GM18520 (cell line): ENCODE measurements around the gene ZNF536.
"Not testable (repeated sequence)": the region's sequence is repeated elsewhere in the genome, so short reads cannot be mapped to it uniquely, and the experiment has no call there.

Source experiments
- ATAC-seq: cut with Tn5 transposase; IDR thresholded peaks from one replicate; pipeline ENCODE4 v1.9.1; 2021; ENCODE audit not compliant: unreplicated experiment

Gene ZNF536

DNA sequence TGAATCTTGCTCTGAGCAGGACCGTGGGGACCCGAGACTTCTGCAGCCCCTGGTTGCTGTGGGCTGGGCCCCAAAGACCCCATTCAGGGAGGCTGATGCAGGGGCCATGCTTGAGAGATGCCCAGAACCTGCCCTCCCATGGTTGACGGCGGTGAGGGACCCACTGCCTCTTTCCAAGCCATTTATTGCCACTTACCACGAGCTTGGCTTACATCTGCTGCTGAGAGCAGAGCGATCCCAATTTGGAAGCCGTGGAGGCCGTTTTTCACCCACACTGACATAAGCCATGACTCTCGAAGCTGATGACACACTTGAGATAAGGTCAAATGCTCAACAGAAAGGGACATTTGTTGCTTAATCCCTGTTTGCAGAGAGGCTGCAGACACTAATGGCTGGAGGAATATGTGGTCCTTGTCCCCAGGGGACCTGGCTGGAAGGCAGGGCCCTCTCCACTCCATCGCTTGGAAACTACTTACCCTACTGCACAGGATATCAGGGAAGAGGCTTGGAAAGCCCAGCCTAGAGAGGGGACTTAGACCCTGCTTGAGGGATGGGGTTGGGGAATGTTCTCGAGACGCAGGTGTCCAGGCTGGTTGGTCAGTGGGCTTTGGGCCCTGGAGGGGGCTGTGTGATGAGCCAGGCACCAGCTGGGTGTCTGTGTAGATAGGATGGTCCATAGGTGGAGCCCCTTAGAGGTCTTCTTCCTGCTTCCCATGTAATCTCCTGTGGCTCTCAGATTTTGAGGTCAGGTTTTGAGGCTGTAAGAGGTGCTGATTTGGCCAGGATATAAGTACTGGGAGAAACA is 15.3 kb downstream of the ZNF536 start:
- no peak for ATAC-seq

DNA sequence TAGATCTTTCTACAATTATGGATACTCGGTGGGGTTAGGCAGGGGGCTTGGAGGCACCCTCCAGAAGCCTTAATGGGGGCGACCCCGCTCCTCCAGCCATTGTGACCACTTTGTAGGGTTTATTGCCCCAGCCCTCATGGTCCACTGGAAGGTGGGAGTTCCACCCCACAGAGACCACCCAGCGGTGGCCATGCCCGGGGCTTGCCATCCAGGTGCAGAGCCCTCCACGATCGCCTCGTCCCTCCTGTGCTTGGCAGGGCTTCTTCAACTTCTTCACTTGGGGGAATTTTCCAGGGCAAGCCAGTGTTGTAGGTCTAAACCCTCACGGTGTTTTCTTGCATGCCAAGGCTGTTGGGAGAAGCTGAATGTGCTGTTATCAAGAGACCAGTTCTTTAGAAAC is 16.1 kb downstream of the ZNF536 start:
- no peak for ATAC-seq

DNA sequence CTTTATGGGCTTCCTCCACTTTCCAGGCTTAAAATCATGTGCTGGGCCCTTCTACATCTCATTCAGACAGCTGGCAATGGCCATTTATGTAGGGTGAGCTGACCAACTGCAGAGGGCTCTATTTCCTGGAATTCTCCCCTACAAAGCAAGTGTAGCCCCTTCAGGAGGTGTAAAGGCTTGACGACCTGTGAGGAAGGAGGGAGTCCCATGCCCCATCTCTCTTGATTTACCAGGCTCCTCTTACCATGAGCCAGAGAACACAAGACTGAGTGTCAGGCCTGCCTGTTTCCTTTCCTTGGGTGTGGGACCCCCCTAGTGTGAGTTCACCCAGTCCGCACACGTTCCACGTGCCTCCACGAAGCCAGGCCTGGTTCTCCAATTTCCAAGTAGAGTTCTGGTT is 16.6 kb downstream of the ZNF536 start:
- no peak for ATAC-seq

DNA sequence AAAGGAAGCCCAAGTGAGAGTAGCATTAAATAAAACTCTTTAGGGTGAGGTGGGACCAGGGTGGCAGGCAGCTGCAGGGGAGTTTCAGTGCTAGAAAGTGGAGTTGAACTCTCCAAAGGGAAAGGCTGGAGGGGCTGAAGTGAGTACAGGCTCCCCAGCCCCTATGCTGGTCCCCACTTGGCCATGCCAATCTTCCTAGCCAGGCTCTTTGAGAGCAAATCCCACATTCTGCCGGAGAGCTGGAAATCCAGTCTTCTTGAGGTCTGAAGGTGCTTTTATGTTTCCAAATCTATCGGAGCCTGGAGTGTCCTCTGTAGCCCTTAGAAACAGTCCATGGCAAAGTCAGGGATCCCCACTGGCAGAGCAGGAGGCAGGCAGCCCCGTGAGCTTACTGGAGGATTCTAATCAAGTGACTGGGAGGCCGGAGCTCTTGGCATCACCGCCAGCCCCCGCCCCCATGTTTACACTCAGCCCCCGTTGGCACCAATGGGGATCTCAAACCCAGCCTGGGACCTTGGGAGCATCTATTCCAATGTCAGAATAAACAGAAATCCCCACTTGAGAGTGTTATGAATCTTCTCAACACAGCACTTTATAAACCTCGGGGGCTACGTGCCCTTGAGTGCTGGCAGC is 18.3 kb downstream of the ZNF536 start:
- ATAC-seq, result no peak

DNA sequence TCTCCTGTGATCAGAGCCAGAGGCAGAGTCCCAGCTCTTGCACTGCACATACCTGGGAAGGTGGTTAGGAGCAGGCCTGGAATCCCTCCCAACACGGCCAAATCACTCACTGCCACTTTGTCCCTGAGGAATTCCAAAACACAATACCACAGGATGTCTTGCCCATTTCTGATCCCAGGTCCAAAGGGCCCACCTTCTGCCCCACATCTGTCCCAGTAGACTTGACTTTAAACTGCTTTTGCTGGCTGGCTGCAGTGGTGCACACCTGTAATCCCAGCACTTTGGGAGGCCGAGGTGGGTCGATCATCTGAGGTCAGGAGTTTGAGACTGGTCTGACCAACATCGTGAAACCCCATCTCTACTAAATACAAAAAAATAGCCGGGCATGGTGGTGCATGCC is 18.9 kb downstream of the ZNF536 start:
- ATAC-seq, result no peak

DNA sequence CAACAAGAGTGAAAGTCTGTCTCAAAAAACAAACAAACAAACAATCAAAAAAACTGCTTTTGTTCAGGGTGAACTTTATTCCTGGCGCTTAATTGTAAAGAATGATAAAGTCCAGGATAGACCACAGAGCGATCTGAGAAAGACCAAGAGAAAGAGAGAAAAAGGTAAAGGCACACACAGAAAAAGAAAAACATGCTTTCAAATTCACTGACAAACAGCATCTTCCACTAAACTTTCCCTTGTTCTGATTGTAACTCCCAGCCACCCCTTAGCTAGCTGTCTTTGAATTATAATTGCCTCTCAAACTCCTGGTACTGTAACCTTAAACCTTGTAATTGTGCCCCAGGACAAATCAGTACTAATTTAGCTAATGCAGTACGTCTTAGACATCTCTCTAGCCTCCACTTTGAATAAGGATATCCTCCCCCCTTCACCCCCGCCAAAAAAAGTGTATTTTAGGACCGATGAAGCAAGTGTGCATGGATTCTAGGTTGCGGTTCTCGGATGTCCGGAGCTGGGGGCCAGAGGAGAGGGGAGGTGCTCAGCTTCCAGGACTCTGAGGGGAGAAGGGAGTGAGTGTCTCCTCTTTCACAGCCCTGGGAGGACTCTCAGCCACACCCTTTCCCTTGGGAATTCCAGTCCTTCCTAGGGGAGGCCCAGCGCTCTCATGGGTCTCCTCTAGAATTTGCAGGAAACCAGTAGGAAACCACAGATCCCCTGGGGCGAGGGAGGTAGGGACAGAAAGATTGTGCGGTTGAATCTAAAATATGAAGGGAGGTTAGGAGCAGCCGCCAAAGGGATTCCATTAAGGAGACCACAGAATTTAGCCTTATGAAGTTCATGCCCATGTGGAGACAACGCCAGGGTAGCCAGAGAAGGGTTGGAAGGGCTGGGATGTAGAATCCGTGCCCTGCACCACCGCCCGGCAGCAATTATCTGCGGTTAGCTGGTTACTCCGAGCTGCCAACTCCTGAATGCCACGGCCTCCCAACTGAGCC is 19.7 kb downstream of the ZNF536 start:
- ATAC-seq, result no peak

DNA sequence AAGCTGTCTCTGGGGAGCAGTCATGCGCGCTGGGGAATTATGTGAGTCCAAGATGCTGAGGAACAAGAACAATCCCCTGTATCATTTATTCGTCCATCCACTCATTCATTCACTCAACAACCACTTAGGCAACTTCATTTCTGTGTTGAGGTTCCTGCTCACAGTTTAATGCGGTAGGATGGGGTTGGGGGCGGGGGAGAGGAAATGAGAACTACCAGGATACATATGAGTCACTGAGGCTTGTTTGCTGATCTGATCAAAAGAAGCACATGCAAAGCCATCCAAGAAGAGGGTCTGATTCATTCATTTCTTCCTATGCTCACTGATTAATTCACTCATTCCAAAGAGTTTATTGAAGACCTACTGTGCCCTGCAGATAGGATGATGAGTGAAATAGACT is 20.9 kb downstream of the ZNF536 start:
- ATAC-seq, result no peak

DNA sequence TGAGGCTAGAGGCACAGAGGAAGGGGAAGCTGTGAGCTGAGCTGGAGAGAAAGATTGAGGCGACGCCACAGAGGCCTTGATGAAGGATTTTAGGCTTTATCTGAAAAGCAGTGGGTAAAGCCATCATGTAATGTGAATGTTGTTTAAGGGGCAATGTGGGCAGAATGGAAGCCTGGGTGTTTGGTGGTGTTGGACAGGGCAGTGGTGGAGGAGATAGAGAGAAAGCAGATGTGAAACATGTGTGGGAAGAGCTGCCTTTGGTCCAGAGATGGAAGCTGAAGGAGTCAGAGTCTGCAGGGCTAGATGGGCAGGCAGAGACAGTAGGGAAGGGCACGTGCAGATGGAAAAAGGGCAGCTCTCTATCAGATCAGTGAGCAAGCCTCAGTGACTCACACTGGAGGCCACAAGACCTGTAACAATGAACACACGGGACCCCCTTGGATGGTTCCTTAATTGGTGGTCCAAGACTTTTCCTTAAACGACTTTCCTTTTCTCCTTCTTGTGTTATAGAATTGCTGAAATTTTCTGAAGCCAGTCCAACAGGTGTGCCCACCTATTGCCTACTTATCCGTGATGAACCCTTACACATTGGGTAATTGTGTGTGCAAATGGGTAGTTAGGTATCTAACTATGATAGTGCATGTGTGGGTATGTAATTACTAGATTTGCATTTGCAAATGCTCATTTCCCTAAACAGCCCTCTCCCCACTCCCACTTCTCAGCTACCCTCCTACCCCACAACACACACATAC is 21.7 kb downstream of the ZNF536 start:
- no peak for ATAC-seq

DNA sequence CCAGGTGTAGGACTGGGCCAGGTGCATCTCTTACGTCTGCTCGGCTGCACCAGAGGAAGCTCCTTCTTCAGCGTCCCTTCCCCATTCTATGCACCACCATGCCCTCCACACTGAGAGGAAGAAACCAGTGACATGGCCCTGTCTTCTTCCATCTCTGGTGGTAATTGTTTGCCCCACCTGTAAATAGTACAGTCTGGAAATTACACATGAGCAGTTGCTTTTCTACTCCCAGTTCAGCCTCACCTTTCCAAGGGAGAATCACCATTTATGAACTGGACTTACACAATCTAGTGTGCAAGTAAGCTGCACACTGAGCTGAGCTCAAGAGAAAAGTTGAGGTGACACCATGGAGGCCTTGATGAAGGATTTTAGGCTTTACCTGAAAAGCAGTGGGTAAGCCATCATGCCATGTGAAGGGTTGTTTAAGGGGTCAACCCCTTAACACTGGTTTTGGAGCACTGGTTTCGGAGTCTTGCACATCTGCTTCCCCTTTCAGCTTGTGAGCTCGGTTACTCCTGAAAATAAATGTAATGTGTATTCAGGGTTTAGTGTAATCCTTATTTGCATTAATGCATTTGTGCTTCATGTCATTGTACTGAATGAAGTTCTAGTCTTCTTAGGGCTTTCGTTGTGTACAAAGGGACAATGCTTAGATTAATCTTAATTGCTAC is 22.4 kb downstream of the ZNF536 start:
- ATAC-seq, result no peak

DNA sequence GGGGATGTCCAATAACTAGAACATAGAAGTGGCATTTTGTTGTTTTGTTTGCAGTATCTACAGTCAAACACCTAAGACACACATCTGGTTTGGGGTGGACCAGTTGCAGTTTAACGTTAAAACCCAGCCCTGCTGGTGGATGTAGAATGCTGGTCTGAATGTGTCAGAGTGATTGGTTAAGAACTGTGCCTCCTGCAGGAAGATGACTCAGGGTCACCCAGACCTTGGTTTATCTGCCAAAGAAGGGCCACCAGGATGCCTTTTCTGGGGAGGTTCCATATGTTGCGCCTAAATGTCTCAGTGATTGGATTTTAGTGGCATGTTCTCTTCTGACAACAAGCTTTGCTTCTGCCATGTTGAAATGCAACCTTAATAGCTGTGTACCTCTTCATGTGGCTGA is 23.1 kb downstream of the ZNF536 start:
- no peak for ATAC-seq

DNA sequence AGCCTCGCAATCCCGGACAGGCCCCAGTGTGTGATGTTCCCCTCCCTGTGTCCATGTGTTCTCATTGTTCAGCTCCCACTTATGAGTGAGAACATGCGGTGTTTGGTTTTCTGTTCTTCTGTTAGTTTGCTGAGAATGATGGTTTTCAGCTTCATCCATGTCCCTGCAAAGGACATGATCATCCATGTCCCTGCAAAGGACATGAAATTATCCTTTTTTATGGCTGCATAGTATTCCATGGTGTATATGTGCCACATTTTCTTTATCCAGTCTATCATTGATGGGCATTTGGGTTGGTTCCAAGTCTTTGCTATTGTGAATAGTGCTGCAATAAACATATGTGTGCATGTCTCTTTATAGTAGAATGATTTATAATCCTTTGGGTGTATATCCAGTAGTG is 26.4 kb downstream of the ZNF536 start:
- ATAC-seq, result not testable (repeated sequence)

DNA sequence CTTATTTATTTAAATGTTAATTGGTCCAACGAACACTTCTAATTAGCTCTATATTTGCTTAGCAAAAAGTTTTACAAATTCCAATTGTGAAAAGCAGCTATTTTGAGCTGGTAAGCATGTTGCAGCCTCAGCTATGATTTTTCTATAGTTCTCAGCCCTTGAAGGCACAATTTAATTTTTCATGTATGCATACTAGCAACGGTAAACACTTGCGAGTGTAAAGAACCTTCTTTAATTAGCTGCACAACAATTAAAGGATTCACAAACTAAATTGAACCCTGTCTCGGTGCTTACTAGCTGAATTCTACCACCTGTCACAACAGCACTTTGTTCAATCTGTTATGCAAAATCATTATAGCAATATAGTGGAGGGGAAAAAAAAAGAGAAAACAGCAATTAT is 29.8 kb downstream of the ZNF536 start:
- no peak for ATAC-seq

DNA sequence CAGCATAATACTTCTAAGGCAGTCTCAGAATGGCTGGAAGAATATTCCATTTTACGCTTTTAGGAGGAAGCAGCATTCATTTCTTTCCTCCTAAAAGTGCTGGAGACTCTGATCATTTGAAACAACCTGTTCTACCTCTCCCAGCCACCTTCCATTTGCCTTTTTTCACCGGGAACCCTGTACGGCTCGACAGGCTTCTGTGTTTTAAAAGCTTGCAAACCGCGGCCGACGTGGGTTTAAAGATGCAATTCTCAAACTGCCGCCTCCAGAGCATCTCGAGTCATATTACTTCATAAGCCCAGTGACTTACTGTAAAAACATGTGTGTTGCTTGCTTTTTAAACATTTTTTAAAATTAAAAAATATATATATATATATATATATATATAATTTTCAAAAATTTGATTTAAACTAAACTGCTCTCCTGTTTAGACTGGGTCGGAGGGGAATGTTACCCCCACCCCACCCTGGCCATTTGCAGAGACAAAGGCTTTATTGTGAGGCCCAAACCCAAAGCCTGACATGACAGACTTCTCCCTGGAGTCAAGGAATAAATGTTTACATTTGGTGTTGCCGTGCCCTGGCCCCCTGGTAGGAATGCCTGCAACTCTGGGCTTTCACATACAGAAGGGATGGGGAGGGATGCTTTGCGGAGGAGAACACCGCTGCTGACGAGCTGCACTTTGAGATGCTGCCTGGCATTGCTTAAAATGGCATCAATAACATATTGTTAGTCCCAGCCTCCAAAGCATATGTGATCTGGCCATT is 30.4 kb downstream of the ZNF536 start:
- ATAC-seq, result no peak

DNA sequence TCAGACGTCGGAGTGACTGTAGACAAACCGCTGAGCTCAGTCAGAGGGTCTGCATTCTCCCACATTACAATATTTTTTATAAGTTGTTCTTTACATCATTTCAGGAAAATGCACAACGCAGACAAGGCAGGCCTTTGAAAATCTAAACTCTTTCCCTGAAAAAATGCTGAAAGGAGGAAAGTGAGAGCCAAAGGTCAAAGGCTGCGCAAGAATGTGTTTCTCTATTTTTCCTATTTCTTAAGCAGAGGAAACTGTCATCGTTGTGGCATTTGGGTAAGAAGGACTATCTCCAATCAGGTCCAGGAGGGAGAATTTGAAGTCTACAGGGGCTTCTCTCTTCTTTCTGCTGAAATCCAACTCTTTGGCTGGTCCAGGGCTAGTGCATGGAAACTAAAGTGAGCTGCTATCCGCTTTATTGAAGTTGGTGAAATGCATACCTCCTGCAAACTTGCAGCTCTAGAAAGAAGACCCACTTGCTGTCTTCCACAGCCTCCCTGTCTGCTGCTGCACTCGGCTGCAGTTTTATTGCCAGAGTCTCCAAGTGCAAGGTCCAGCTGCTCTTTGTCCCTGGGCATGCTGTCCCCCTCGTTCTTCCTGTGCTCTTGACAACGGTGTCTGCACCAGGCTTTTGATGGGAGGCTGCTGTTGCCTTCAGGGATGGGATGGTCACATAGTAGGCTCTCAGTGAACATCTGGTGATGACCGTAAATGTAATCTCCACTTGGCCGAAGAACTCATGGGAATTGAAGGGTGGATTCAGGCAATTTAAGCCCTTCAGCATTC is 31.2 kb downstream of the ZNF536 start:
- no peak for ATAC-seq

DNA sequence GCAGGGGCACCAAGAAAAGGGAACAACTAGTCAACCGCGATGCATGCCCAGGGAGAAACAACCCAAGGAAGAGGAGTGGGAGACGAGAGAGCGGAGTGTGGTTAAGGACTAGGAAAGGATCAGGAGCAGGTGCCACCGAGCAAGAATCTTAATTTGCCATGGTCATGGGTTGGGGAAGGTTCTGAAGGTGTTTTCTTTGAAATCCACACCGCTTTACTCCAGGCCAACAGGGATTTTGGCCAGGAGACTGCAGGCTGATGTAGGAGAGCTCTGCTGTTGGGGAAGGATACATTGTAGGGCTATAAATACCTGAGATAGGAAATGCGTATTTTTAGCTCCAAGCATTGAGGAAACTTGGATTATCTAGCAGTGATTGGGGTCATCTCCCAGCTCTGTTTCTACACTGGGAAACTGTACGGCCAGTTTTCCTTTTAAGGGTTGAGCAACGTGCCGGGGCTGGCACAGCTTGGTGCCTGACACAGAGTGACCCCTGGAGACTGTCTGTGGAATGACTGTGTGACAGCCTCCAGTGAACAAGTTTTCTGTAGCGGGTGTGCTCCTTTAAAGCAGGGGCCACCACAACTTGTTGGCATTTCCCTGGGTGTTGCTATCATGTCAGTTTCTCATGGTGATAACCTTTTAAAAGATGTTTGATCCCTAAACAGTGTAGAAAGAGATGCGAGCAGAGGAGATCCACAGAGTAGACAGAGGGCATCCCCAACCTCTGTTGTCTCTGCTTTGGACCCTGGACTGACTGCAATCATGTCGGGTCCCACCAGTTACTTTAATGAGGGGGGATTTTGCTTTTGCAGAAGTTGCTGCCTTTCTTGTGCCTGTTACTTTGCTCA is 34.3 kb downstream of the ZNF536 start:
- no peak for ATAC-seq

DNA sequence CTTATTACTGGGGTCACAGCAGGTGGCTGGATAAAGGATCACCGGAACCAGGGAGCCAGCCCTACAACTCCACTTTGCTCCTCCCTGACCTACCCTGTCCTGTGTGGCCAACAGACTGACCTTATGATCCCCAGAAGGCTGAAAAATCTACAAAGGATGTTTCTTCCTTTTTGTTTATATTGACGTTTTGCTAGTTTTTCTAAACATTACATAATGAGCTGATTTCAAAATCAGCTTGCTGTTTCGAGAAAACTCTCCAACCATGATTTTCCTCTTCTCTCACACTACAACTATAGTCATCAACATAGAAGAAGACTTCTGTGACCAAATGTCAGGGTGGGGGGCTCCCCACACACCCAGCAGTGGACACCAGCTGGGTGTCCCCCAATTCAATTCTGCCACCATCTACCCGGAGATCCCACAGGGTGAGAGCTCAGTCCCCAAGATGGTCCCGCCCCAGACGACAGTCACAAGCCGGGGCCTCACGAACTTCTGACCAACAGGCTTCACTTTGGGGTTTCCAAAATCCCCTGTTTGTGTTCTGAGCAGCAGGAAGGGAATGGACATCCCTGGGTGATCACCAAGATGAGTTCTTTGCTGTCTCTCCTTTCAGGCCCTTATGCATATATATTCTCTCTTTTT is 35.0 kb downstream of the ZNF536 start:
- ATAC-seq, result no peak

DNA sequence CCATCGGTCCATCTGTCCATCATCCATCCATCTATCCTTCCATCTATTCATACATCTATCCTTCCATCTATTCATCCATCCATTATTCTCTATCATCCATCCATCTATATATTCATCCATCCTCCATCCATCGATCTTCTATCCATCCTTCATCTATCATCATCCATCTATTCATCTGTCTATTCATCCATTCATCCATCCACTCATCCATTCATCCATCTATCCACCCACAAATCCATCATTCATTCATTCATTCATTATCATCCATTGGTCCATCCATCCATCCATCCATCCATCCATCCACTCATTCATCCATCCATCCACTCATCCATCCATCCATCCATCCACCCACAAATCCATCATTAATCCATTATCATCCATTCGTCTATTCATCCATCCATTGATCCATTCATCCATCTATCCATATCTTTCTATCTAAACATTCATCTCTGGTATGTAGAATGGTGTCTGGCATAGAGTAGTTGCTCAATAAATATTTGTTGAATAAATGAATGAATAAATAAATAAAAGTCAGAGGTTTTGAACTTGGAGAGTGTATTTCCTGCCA is 36.6 kb downstream of the ZNF536 start:
- ATAC-seq, result no peak
